Measurements from ENCODE around the gene ESPN.
"Not testable (repeated sequence)": the region's sequence is repeated elsewhere in the genome, so short reads cannot be mapped to it uniquely, and the experiment has no call there.

ESPN gene

DNA sequence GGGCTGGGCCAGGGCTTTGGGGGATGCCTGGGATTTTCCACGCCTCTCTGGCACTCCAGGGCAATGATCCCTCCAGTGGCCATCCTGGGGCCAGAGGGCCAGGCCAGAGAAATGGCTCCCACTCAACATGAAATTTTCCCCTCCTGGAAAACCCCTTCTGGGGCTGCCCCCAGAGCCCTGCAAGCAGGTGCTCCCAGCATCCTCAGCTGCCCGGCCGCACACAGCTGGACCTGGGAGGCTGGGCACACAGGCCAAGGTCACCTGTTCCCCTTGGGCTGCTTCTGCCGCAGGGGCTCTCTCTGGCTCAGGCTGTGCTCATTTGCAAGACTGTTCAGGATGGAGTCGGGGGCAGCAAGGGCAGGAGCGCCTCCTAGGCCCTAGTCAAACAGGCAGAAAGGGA lies 3.9 kb downstream of the ESPN start:
- DNase-seq = not testable (repeated sequence)

DNA sequence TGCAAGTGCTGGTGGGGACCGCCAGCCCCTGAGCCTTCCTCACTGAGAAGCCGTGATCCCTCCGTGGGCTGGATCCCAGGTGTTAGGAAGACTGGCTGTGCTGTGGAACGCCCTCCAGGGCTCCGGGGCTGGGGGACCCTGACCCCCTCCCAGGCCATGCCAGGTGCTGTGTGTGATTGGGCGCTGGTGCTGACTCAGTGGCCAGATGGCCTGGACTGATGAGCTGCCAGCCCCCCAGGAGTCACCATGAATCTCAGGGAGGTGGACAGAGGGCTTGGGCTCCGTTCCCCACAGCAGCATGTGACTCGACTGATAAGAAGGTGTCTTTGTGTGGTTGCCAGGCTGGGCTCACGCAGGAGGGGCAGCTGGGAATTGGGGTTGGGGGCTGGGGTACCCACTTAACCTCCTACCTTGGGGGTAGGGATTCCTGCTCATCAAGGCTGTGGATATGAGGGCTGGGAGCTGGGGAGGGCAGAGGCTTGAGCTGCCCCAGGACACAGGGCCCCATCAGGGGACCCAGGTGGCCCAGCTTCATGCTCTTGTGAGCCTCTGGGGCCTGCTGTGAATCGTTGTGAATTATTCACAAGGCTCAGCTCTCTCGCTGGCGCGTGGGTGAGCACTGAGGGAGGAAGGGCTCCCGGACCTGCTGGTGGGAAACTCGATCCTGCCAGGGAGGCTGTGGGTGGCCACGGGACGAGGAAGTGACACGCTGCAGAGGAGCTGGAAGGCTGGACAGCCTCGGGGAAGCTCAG lies 5.3 kb downstream of the ESPN start:
- DNase-seq = peak; percentile 69

DNA sequence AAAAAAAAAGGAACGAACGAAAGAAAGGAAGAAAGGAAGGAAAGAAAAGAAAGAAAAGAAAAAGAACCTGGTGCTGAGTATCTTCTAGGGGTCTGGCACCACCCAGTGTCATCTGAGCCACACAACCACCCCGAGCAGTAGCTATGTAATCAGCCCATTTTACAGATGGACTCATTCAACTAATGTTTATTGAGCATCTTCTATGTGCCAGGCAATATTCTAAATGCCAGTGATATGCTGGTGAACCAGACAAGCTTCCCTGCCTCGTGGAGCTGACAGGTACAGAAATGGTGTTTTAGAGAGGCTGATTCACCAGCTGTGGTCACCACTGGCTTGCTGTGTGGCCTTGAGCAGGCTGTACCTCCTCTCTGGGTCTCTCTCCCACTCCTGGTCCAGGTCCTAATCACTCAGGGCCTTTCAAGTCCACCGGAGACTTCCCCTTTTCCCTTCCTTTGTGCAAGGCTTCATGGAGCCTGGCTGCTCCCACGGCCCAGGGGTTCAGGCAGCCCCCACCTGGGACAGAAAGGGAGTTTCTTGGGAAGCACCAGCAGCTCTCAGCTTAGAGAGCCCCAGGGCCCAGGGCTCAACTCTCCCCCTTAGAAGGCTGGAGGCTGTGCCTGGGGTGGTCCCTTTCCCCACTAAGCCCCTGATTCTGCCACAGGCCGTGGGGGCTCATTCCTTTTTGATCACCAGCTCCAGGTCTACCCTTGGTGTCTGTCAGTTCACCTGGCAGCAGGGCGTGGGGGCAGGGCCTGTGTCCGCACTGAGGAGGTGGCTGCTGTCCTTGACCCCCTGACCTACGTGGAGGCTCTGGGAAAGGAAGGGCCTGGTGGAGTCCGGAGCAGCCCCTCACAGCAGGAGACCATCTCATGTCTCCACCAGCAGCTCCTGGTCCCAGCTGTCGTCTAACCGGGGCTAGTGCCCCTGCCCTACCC lies 7.3 kb downstream of the ESPN start:
- not testable (repeated sequence) for DNase-seq

DNA sequence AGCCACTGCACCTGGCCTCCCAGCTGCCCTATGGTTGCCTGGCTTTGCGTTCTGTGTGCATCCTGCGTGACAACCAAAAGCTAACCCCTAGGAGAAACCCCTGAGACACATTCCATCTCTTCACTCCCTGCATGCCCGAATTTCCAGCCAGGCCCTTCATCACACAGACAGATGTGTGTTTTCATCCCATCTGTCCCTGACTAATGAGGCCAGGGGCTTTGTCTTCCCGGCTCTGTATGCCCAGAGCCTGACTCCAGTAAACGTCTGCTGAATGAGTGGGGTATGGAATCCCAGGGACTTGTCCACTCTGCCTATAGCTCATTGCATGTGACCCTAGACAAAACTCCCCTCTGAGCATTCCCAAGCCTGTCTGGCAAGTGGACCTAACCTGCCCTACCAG lies 9.6 kb downstream of the ESPN start:
- DNase-seq = no peak

DNA sequence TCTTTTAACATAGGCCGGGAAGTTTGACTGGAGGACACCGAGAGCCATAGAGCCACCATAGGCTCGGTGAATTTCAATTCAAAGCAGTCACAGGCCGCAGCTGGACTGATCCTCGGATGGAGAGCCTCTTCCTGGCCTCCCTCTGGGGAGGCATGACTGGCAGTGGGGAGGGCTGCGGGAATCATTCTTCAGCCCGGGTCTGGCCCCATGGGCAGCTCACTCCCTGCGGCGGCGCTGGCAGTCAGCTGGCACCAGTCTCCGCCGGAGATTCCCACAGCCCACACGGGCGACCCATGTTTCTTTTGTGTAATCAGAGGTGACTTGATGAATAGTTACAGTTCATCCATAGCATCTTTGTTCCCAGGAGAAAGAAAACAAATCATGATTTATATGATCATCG lies 10.6 kb downstream of the ESPN start:
- no peak for DNase-seq

DNA sequence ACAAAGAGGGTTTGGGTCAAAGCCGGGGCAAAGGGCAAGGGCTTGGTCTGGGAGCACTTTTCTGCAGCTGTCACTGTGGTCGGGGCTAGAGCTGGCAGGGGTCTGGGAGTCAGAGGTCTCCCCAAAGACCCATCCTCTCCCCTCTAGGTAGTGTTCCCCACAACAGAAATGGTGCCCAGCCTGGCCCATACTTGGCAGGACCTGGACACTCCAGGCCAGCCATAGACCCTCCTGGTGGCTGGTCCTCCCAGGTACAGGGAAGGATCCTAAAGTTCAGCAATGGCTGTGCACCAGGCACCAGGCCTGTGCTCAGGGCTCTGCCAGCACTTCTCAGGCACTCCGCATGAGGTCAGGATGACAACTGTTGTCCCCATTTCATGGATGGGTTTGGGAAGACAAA lies 11.0 kb downstream of the ESPN start:
- DNase-seq = no peak

DNA sequence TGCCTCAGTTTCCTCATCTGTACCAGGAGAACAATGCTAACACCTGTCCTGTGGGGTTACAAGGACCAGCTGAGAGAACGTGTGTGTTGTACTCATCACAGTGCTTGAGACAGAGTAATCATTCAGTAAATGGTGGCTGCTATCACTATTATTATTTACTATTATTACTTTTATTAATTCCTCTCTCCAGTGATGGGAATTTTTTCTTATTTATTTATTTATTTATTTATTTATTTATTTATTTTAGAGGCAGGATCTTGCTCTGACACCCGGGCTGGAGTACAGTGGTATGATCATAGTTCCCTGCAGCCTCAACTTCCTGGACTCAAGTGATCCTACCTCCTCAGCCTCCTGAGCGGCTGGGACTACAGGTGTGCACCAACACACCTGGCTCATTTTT lies 11.7 kb downstream of the ESPN start:
- not testable (repeated sequence) for DNase-seq

DNA sequence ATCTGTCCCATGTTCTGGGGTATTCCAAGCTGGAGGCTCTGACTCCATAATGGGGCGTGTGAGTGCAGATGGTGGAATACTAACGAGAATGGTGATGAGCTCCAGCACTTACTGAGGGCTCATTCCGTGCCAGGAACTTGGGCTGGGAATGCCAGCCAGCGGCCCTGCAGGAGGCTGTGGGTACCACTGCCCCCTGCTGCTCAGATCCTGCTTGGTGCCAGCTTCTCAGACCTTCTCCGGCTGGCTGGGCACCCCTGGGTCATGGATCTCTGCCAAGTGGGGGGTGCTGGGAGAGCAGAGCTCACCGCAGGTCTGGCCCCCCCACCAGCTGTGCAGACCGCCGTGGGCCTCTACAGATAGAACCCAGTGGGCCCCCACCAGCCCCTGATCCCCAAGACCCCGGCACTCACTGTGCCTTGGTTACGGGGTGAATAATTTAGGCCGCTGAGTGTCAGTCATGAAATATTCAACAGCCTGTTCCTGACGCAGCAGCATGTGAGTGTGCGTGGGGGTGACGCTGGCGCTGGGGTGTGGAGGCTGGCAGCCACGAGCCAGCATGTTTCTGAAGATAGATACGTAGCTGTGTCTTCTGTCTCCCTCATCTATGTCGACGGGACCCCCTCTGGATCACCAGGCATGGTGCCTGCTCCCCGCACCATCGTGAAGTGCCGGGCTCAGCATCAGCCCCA lies 12.6 kb downstream of the ESPN start:
- not testable (repeated sequence) for DNase-seq

DNA sequence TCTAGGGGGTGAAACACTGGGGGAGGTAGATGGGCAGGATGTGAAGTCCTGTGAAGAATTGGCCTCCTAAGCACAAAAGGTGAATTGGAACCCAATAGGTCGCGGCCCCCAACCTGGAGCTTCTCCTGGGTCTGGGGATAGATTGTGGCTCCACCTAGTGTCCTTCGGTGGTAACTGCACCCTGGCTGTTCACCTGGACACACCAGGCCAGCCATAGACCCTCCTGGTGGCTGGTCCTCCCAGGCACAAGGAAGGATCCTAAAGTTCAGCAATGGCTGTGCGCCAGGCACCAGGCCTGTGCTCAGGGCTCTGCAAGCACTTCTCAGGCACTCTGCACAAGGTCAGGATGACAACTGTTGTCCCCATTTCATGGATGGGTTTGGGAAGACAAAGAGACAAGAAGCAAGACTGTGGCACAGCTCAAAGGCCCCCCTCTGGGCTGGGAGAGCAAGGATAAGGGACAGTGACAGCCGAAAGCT lies 13.5 kb downstream of the ESPN start:
- peak; percentile 76 for DNase-seq

DNA sequence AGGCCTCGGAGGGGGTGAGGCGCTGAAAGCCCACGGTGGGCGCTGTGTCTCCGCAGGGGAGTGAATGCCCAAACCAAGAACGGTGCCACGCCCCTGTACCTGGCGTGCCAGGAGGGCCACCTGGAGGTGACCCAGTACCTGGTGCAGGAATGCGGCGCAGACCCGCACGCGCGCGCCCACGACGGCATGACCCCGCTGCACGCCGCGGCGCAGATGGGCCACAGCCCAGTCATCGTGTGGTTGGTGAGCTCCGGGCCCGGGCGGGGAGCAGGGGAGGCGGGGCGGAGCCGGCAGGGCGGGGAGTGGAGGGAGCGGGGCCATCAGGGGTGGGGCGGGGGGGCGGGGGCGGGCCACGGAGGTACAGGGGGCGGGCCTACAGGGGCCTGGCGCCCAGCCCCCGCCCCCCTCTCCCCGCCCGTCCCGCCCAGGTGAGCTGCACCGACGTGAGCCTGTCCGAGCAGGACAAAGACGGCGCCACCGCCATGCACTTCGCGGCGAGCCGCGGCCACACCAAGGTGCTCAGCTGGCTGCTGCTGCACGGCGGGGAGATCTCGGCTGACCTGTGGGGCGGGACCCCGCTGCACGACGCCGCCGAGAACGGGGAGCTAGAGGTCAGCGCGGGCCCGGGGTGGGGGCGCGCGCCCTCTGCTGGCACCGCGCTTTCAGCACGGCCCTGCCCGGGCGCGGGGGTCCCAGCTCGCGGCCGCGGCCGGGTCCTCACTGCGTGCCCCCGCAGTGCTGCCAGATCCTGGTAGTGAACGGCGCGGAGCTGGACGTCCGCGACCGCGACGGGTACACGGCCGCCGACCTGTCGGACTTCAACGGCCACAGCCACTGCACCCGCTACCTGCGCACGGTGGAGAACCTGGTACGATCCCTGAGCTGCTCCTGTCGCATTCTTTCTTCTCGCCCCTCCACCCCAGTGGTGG lies 15.9 kb downstream of the ESPN start:
- DNase-seq = peak; percentile 89

DNA sequence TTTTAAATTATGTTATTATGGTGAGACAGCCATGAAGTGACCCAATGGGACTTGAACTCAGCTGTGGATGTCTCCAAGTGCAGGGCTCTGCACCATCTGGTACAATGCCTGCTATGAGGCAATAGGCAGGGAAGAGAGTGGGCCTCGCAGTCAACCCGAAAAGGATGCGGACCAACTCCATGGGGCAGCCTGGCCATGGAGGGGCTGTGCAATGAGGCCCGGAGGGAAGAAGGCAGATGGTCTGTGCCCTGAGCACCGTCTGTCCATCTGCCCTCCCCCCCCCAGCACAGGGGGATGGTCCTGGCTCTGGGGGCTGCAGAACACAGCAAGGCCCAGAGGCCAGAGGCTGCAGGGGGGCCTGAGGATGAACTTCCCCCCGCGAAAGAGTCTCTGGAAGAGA lies 17.0 kb downstream of the ESPN start:
- no peak for DNase-seq

DNA sequence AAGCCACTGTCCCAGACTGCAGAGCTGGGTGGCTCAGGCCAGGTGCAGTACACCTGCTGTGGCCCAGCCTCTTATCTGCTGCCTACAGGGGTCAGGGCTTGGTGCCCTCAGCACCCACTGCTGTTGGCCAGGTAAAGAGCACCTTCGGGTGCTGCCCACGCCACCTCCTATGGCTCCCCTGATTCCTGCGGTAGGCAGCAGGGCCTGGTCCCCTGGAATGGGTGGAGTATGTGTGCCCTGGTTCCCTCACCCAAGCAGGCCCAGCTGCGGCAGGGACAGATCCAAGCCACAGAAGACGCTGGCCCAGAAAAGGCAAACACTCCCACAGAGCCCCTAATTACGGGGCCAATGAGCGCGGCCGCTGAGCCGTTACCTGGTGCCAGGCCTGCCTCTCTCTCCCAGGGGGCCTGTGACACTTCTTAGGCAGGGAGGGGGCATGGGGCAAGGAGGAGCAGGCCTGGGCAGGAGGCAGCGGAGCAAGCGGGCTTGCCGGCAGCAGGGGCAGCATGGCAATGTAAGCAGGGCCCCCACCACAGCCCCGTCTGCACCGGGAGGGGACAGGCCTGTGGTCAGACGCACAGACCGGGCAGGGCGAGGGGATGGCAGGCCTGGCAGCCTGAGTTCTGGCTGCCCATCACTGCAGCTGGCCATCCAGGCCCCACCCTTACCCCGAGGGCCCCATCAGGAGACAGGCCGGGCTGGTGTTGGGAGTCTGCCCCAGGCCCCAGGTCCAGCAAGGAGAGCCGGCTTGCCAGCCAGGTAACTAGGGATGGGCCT lies 19.0 kb downstream of the ESPN start:
- no peak for DNase-seq

DNA sequence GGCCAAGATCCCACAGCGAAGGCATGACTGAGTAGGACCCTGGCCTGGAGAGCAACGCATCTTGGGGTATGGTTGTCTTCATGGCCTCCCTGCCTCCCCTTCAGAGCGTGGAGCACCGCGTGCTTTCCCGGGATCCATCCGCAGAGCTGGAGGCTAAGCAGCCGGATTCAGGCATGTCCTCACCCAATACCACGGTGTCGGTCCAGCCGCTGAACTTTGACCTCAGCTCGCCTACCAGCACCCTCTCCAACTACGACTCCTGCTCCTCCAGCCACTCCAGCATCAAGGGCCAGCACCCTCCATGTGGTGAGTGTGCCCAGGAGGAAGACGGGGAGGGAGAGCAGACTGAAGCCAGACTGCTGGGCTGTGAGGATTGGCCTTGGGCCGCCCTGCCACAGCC lies 19.8 kb downstream of the ESPN start:
- no peak for DNase-seq

DNA sequence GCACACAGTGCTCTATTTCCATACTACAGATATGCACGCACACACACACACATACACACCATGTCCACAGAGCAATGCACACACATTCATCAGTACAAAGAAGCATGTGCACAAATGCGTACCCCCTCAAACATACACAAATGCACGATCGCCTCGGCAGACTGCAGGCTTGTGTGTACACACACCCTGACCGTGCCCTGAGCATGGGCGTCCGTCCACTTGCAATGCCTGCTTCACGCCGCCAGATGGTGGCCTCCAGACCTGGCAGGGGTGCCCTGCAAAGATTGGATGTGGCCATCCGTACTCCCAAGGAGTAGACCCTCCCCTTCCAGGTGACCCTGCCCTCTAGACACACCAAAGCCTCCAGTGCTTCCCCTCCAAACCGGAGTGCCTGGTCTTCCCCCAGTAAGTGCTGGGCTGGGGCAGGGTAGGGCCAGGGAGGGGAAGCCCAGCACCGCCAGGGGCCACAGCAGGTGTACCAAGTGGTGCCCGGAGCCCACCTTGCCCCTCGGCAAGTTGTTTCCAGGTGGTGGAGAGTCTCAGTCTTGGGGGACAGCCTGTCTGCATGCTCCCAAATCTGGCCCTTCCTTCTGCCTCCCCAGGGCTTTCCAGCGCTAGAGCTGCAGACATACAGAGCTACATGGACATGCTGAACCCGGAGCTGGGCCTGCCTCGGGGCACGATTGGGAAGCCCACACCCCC lies 20.6 kb downstream of the ESPN start:
- peak; percentile 66 for DNase-seq

DNA sequence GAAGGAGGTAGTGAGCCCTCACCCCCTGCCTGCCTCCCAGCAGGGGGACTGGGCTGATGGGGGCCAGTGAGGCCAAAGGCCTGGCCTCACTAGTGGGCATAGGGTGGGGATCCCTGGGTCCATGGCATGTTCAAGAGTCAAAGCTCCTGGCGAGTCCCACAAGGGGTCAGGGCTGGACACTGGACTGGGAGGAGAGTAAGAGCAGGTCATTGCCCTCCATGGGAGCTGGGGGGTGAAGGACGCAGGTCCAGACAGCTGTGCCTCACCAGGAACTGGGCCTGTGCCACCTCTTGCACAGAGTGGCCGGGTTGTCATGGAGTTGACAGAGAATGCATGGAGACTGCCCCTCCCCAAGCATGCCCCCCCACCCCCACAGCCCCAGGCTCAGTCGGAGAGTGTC lies 21.4 kb downstream of the ESPN start:
- DNase-seq = not testable (repeated sequence)

DNA sequence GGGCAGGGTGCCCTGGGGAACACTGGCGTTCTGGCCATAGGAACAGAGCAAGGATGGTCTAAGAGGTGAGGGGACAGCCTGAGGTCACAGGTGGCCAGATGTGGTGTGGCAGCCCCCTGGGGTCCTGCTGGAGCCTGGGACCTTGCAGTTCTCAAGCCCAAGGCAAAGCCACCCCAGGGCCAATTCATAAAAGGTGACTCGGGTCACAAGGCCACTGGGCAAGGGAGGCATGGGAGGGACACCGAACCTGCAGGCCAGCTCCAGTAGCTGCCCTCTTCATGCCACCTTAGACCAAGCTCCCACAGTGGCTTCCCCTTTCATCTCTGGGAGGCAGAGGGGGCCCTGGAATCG lies 22.1 kb downstream of the ESPN start:
- no peak for DNase-seq

DNA sequence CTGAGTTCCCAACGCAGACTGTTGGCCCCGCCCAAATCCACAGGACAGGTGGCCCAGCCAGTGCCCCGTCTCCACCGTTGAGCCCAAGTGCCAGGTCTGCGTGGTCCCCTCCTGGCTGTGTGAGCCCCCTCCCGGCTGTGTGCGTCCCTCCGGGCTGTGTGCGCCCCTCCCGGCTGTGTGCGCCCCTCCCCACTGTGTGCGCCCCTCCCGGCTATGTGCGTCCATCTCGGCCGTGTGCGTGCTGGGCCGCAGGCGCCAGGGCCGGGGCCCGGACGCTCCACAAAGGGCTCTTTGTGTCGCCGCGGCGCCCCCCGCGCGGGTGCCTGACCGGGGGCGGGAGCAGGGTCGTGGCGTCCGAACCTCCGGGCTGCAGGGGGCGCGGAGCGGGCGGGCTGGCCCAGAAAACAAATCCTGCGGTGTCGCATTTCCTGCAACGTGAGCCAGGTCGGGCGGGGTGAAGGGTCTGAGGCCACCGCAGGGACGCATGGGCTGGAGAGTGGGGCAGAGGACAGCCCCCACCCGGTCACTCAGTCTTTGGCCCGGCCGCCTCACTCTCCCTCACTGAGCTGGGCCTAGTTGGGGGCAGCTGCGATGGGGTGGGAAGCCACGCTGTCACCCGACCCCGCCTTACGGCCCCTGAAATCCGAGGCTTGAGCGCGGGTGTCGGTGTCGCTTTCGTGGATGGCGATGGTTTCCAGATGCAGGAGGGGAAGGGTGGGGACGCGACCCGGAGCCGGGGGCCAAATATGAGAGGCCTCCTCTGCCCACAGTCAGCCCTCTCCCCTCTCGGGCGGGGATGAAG lies 22.6 kb downstream of the ESPN start:
- DNase-seq = no peak

DNA sequence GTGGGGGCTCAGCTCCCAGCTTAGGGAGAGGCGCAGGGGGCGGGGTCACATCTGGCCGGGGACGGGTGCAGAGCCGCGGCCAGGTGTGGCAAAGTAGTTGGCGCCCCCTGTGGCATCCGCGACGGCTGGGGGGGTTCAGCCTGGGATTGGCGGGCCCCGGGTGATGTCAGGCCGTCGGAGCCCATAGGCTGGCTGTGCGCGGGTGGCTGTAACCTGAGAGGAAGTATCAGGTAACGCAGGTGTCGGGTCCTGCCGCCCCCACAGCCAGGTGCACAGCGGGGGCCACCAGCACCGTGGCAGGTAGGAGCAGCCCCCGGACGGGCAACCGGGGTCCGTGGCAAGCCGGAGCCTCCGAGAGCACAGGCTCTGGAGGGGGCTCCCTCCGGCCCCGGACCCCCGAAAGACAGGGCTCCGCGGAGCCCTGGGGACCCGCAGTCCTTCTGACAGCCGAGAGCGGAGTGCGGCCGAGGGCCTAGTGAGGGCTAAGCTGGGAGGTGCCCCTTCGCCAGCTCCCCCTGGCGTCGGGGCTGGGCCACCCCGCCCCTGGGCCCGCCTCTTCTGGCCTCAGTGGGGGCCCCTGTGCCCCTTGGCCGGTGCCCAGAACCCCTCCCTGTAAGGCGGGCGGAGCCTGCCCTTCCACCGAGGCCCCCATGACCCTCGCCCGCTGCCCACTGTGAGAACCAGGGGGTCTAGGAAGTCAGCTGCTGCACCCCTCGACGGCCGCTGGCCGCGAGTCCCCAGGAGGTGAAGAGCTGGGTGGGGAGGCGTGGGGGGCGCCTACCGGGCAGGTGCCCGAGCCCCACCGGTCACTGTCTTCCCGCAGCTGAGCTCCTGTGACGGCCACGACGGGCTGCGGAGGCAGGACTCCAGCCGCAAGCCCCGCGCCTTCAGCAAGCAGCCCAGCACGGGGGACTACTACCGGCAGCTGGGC lies 23.5 kb downstream of the ESPN start:
- peak; percentile 51 for DNase-seq
